Measurements from ENCODE around the gene MMD.

Gene MMD

DNA sequence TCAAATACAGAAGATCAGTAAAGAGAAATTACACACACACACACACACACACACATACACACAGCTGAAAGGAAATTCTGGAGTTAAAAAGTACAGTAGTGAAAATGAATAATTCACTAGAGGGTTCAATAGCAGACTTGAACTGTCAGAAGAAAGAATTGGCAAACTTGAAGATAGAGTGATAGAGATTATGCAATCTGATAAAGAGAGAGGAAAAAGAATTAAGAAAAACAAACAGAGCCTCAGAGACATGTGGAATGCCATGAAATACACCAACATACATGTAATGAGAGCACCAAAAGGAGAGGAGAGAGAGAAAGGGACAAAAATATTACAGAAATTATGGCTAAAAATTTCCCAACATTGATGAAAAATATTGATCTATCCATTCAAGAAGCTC lies 60.7 kb downstream of the MMD start:
- Histone ChIP-seq H3K4me1 (ENCODE audit: control insufficient read depth, insufficient read depth, low read length, unreplicated experiment) (no peaks in the 10 kb centered on the region), H3K27ac (ENCODE audit: low read depth, low read length) (no peak overlapping the region), H3K36me3 (ENCODE audit: insufficient read depth, low read length) (no peaks in the 10 kb centered on the region), H3K79me2 (ENCODE audit: control insufficient read depth, insufficient read depth, low read length, unreplicated experiment) (no peaks in the 10 kb centered on the region), H2AFZ (ENCODE audit: low read length, unreplicated experiment) (no peak overlapping the region), H3K4me3 (ENCODE audit: low read depth, low read length) (no peak overlapping the region), H3K27me3 (ENCODE audit: insufficient read depth, low read length) (0 out of 2 replicates have a peak, but pooled peaks cover 6% of the 10 kb centered on the region)

DNA sequence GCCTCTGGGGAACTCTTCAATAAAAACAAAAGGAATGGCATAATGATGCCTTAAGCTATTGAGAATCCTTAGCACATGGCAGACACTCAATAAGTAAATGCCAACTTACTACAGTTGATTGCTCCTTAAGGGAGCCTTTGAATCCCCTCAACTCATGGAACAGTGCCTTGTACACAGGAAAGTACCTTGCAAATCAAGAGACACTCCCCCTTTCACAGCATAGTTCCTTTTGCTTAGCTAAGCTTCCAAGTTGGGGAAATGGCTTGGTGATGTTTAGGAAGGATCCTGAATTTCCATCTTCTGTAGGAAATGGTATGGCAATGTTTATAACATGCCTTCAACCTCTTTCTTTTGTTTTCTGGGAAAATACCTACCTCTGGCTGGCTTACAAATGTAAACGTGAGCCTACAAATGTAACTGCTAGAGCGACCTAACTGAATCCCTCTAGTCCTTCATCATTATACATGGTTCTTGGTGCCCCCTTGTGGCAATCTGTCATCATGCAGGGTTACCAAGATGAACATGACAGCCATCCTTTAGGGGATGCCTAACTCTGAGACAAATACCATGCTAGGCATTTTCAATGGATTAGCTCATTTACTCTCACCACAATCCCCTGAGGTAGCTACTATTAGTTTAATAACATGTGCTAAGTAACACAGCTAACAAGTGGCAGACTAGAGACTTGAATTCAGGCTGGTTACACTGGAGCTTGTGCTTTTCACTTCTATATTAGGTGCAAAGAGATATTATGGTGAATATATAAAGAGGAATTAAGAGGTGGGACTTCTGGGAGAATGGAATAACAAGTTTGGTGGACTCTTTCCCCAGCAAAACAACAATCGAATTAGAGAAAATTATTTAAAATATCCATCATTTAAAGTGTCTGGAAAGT lies 65.0 kb downstream of the MMD start:
- no peak overlapping the region for H3K27ac ChIP-seq (ENCODE audit: low read depth, low read length)
- H3K4me1 ChIP-seq (ENCODE audit: control insufficient read depth, insufficient read depth, low read length, unreplicated experiment), result no peaks in the 10 kb centered on the region
- H3K36me3 ChIP-seq (ENCODE audit: insufficient read depth, low read length), result no peaks in the 10 kb centered on the region
- no peak overlapping the region for H2AFZ ChIP-seq (ENCODE audit: low read length, unreplicated experiment)
- H3K79me2 ChIP-seq (ENCODE audit: control insufficient read depth, insufficient read depth, low read length, unreplicated experiment), result no peaks in the 10 kb centered on the region
- H3K4me3 ChIP-seq (ENCODE audit: low read depth, low read length), result no peak overlapping the region
- 0 out of 2 replicates have a peak, but pooled peaks cover 6% of the 10 kb centered on the region for H3K27me3 ChIP-seq (ENCODE audit: insufficient read depth, low read length)

DNA sequence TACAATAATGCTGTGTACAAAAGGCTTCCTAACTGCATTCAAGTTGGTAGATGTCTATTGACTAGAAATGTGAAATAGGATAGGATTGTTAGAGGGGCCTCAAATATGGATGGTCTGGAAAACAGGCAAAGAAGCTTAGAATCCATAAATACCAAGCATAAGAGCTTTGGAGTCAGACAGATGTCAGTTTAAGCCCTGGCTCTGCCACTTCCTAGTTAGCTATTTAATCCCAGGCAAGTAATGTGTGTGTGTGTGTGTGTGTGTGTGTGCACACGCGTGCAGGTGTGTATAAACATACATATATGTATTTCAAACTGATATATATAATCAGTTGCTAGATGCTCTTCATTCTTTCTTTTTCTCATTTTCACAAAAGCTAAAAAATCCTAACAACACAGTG lies 66.7 kb downstream of the MMD start:
- Histone ChIP-seq H3K27ac (ENCODE audit: low read depth, low read length) (no peak overlapping the region), H3K27me3 (ENCODE audit: insufficient read depth, low read length) (no peaks in the 10 kb centered on the region), H3K79me2 (ENCODE audit: control insufficient read depth, insufficient read depth, low read length, unreplicated experiment) (no peaks in the 10 kb centered on the region), H3K4me3 (ENCODE audit: low read depth, low read length) (no peak overlapping the region), H3K36me3 (ENCODE audit: insufficient read depth, low read length) (no peaks in the 10 kb centered on the region), H3K4me1 (ENCODE audit: control insufficient read depth, insufficient read depth, low read length, unreplicated experiment) (no peaks in the 10 kb centered on the region), H2AFZ (ENCODE audit: low read length, unreplicated experiment) (no peak overlapping the region)

DNA sequence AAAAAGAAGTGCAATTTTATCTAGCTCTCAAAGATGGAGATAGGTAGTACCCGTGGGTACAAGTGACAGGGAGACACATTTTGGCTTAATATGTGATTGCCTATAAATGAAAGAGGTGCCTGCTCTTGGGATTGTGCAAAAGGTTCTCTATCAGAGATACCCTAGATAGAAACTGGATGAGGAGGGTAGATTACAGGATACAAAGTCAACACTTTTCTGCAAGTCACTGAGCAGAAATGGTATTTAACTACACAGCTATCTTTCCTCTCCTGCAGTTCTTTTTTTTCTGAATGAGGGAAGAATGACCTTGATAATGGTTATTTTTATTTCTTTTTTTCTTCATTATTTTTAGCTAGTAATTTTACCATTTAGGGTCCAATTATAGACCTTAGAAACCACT lies 67.6 kb downstream of the MMD start:
- no peak overlapping the region for H3K4me3 ChIP-seq (ENCODE audit: low read depth, low read length)
- no peaks in the 10 kb centered on the region for H3K4me1 ChIP-seq (ENCODE audit: control insufficient read depth, insufficient read depth, low read length, unreplicated experiment)
- no peak overlapping the region for H2AFZ ChIP-seq (ENCODE audit: low read length, unreplicated experiment)

DNA sequence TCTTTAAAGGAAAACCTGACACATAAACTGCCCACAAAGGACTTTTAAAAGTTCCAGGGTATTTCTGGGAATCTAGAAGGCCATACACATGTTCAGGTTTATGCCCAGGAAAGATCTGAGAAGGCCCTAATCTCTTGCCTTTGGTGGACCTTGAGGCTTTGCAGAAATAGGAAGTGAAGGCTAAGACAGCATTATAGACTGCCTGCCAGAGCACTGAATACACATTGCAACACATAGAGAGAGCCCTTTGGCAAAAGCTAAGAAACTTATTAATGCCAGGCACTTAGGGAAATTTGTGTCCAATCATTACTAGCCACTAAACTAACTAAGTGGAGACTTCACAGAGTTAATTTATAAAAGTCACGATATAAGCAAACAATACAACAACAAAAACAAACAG lies 70.4 kb downstream of the MMD start:
- Histone ChIP-seq H3K4me3 (ENCODE audit: low read depth, low read length) (no peak overlapping the region), H3K4me1 (ENCODE audit: control insufficient read depth, insufficient read depth, low read length, unreplicated experiment) (no peaks in the 10 kb centered on the region), H3K36me3 (ENCODE audit: insufficient read depth, low read length) (no peaks in the 10 kb centered on the region), H2AFZ (ENCODE audit: low read length, unreplicated experiment) (no peak overlapping the region), H3K27me3 (ENCODE audit: insufficient read depth, low read length) (0 out of 2 replicates have a peak, but pooled peaks cover 4% of the 10 kb centered on the region), H3K27ac (ENCODE audit: low read depth, low read length) (no peak overlapping the region), H3K79me2 (ENCODE audit: control insufficient read depth, insufficient read depth, low read length, unreplicated experiment) (no peaks in the 10 kb centered on the region)

More for the DNA sequence above, 67.6 kb downstream of the MMD start:
- Histone ChIP-seq H3K27me3 (ENCODE audit: insufficient read depth, low read length) (no peaks in the 10 kb centered on the region), H3K79me2 (ENCODE audit: control insufficient read depth, insufficient read depth, low read length, unreplicated experiment) (no peaks in the 10 kb centered on the region), H3K36me3 (ENCODE audit: insufficient read depth, low read length) (no peaks in the 10 kb centered on the region), H3K27ac (ENCODE audit: low read depth, low read length) (no peak overlapping the region)

DNA sequence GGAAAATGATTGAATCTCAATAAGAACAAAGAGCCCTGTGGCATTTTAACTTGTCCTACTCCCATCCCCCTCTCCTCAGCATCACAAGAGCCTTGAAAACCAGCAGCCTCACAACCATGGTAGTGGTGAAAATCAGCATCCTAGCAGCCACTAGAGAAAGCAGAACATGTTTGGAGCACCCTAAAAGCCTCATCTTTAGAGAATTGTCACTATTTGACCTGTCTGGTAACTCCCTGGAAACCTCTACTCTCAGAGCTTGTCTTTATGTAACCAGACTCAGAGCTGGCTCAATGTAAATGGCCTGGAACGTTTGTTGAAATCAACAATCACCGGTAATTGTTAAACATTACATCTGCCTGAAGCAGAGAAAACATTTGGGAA lies 70.8 kb downstream of the MMD start:
- H3K79me2 ChIP-seq (ENCODE audit: control insufficient read depth, insufficient read depth, low read length, unreplicated experiment), result no peaks in the 10 kb centered on the region
- no peak overlapping the region for H3K27ac ChIP-seq (ENCODE audit: low read depth, low read length)
- H2AFZ ChIP-seq (ENCODE audit: low read length, unreplicated experiment), result no peak overlapping the region

DNA sequence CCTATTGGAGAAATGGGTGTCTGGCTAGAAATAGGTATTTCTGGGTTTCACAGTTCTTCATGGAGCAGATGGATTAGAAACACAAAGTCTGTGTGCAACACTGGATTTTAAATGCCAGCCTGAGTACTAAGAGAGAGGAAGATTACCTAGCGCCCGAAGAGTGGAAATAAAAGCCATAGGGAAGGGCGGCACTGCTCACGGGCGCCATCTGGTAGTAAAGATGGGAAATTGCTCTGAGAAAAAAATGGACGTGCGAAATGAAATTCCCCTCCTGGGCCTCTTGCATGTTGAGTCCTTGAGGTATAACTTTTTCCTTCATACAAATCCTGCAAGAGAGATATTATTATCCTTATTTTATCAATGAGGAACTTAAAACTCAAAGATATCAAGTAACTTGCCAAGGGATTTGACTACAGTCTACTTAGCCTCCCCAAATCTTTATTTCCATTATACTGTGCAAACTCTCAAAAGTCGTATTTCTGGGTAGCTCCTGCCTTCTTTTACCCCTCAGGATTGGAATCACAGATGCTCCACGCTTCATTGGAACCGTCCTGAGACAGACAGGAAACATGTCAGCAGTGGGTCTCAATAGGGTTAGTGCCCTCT lies 72.8 kb downstream of the MMD start:
- H3K27me3 ChIP-seq (ENCODE audit: insufficient read depth, low read length), result 0 out of 2 replicates have a peak, but pooled peaks cover 4% of the 10 kb centered on the region
- no peak overlapping the region for H2AFZ ChIP-seq (ENCODE audit: low read length, unreplicated experiment)

More for the DNA sequence above, 70.8 kb downstream of the MMD start:
- no peaks in the 10 kb centered on the region for H3K36me3 ChIP-seq (ENCODE audit: insufficient read depth, low read length)
- H3K27me3 ChIP-seq (ENCODE audit: insufficient read depth, low read length), result 0 out of 2 replicates have a peak, but pooled peaks cover 4% of the 10 kb centered on the region
- no peaks in the 10 kb centered on the region for H3K4me1 ChIP-seq (ENCODE audit: control insufficient read depth, insufficient read depth, low read length, unreplicated experiment)
- H3K4me3 ChIP-seq (ENCODE audit: low read depth, low read length), result no peak overlapping the region

DNA sequence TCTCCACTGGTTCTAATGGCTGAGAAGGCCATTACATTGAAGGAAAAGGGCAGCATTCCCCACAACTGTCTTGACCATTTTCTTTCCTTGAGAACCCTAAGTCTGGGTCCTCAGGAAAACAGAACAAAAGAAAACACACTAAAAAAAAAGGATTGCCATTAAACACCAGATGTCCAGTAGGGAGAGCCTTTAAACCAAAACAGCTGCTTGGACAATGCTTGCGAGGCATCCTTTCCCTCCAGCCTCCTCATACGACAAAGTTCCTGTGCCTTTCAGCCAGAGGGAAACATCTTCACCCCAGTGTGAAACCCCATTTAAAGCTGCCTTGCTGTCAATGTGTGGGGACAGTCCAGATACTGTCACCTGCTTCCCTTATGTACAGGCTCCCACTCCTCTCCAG lies 74.3 kb downstream of the MMD start:
- Histone ChIP-seq H3K27me3 (ENCODE audit: insufficient read depth, low read length) (0 out of 2 replicates have a peak, but pooled peaks cover 4% of the 10 kb centered on the region), H3K4me1 (ENCODE audit: control insufficient read depth, insufficient read depth, low read length, unreplicated experiment) (no peaks in the 10 kb centered on the region), H3K36me3 (ENCODE audit: insufficient read depth, low read length) (no peaks in the 10 kb centered on the region), H3K4me3 (ENCODE audit: low read depth, low read length) (no peak overlapping the region), H2AFZ (ENCODE audit: low read length, unreplicated experiment) (no peak overlapping the region), H3K27ac (ENCODE audit: low read depth, low read length) (no peak overlapping the region), H3K79me2 (ENCODE audit: control insufficient read depth, insufficient read depth, low read length, unreplicated experiment) (no peaks in the 10 kb centered on the region)

More for the DNA sequence above, 72.8 kb downstream of the MMD start:
- no peak overlapping the region for H3K4me3 ChIP-seq (ENCODE audit: low read depth, low read length)
- no peaks in the 10 kb centered on the region for H3K36me3 ChIP-seq (ENCODE audit: insufficient read depth, low read length)
- no peaks in the 10 kb centered on the region for H3K4me1 ChIP-seq (ENCODE audit: control insufficient read depth, insufficient read depth, low read length, unreplicated experiment)
- no peak overlapping the region for H3K27ac ChIP-seq (ENCODE audit: low read depth, low read length)
- H3K79me2 ChIP-seq (ENCODE audit: control insufficient read depth, insufficient read depth, low read length, unreplicated experiment), result no peaks in the 10 kb centered on the region

DNA sequence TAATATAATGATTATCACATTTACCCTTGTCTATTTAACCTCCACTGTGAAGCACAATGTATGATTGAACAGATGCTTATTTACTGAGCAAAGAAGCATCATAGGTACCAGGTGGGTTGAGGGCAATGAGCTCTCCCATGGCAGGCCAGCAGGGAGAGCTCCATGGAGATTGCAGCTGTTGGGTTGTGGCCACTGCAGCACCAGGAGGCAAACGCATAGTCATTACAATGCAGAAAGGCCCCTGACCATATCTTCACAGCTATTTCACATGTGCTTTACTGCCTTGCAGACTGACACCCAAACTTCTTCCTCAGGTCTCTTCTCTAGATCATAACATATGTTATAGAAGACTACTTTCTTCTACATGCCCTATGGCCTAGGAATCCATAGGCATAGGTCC lies 75.0 kb downstream of the MMD start:
- Histone ChIP-seq H2AFZ (ENCODE audit: low read length, unreplicated experiment) (no peak overlapping the region), H3K4me1 (ENCODE audit: control insufficient read depth, insufficient read depth, low read length, unreplicated experiment) (no peaks in the 10 kb centered on the region), H3K36me3 (ENCODE audit: insufficient read depth, low read length) (no peaks in the 10 kb centered on the region), H3K27ac (ENCODE audit: low read depth, low read length) (no peak overlapping the region), H3K27me3 (ENCODE audit: insufficient read depth, low read length) (0 out of 2 replicates have a peak, but pooled peaks cover 6% of the 10 kb centered on the region), H3K79me2 (ENCODE audit: control insufficient read depth, insufficient read depth, low read length, unreplicated experiment) (no peaks in the 10 kb centered on the region), H3K4me3 (ENCODE audit: low read depth, low read length) (no peak overlapping the region)

DNA sequence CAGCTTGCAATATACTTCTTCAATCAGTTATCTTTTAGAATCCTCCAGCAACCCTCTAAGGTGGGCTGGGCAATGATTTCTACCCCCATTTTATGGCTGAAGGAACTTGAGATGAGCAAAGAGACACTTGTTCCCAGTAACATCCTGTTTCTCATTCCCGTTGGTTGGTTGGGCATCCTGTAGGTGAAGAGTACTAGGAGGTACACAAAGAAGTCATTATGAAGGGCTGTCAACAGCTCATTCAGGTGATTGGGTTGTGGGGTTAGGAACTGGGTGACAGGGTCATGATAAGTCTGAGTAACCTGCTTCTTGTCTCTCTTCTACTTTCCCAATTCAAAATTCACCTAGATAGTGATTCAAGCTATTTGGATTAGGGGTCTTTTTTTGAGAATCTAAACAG lies 76.5 kb downstream of the MMD start:
- Histone ChIP-seq H3K4me1 (ENCODE audit: control insufficient read depth, insufficient read depth, low read length, unreplicated experiment) (no peaks in the 10 kb centered on the region), H2AFZ (ENCODE audit: low read length, unreplicated experiment) (no peak overlapping the region), H3K27ac (ENCODE audit: low read depth, low read length) (no peak overlapping the region), H3K4me3 (ENCODE audit: low read depth, low read length) (no peak overlapping the region), H3K27me3 (ENCODE audit: insufficient read depth, low read length) (peaks cover 21% of the 10 kb centered on the region; the same call in 1 of the 2 replicates), H3K36me3 (ENCODE audit: insufficient read depth, low read length) (no peaks in the 10 kb centered on the region), H3K79me2 (ENCODE audit: control insufficient read depth, insufficient read depth, low read length, unreplicated experiment) (no peaks in the 10 kb centered on the region)

Data from ACC112 (cell line).